Measurements from ENCODE around the gene GGT5.
"Not testable (repeated sequence)": the region's sequence is repeated elsewhere in the genome, so short reads cannot be mapped to it uniquely, and the experiment has no call there.

Gene GGT5

DNA sequence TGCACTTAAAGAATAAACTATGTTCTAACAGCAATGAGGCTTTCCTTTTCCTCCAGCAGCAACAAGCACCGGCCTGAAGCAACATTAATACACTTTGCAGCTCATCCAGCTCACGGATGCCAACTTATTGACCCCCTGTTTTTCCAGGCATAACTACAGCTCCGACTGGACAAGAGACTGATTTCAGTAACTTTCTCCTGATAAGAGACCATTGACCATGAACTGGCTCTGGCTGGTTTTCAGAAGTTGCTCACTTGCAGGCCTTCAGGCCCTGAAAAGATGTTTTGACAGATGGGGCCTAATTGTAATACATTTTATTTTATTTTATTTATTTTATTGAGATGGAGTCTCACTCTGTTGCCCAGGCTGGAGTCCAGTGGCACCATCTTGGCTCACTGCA is 27.5 kb downstream of the GGT5 start:
- DNase-seq (ENCODE audit: low spot score in 2 of 2) (no peak), ATAC-seq (replicated peaks; ENCODE audit: extremely low read depth, poor library complexity, severe bottlenecking) (no peak)
- Mint-ChIP-seq H3K4me1 (no peaks in the 10 kb centered on the region), H3K9me3 (no peaks in the 10 kb centered on the region), H3K27ac (ENCODE audit: low read depth) (no peak overlapping the region), H3K36me3 (ENCODE audit: insufficient read depth) (peaks cover 4% of the 10 kb centered on the region), H3K27me3 (no peaks in the 10 kb centered on the region), H3K4me3 (no peak overlapping the region)

- no peaks in the 10 kb centered on the region for H3K4me1 Mint-ChIP-seq
- H3K9me3 Mint-ChIP-seq, result no peaks in the 10 kb centered on the region
- no peak overlapping the region for H3K27ac Mint-ChIP-seq (ENCODE audit: low read depth)
- ATAC-seq (replicated peaks; ENCODE audit: extremely low read depth, poor library complexity, severe bottlenecking) (peak; percentile 46), DNase-seq (ENCODE audit: low spot score in 2 of 2) (no peak)
- no peaks in the 10 kb centered on the region for H3K27me3 Mint-ChIP-seq
- no peak overlapping the region for H3K4me3 Mint-ChIP-seq
- peaks cover 4% of the 10 kb centered on the region for H3K36me3 Mint-ChIP-seq (ENCODE audit: insufficient read depth)
Observed at GRCh38 chr22:24216541-24217209, 28.2 kb downstream of the GGT5 start.

GRCh38 chr22:24214467-24215285 is 30.2 kb downstream of the GGT5 start:
- H3K27me3 Mint-ChIP-seq, result no peaks in the 10 kb centered on the region
- DNase-seq (ENCODE audit: low spot score in 2 of 2) (no peak), ATAC-seq (replicated peaks; ENCODE audit: extremely low read depth, poor library complexity, severe bottlenecking) (no peak)
- no peak overlapping the region for H3K4me3 Mint-ChIP-seq
- H3K27ac Mint-ChIP-seq (ENCODE audit: low read depth), result no peak overlapping the region
- H3K9me3 Mint-ChIP-seq, result no peaks in the 10 kb centered on the region
- H3K36me3 Mint-ChIP-seq (ENCODE audit: insufficient read depth), result peaks cover 4% of the 10 kb centered on the region
- H3K4me1 Mint-ChIP-seq, result no peaks in the 10 kb centered on the region

GRCh38 chr22:24213111-24213510 is 31.8 kb downstream of the GGT5 start:
- H3K4me1 Mint-ChIP-seq; H3K4me3 Mint-ChIP-seq; ATAC-seq (replicated peaks; ENCODE audit: extremely low read depth, poor library complexity, severe bottlenecking); H3K36me3 Mint-ChIP-seq (ENCODE audit: insufficient read depth); H3K27ac Mint-ChIP-seq (ENCODE audit: low read depth); H3K27me3 Mint-ChIP-seq; DNase-seq (ENCODE audit: low spot score in 2 of 2); H3K9me3 Mint-ChIP-seq: not testable (repeated sequence)

GRCh38 chr22:24211716-24212115 is 33.2 kb downstream of the GGT5 start:
- H3K27ac Mint-ChIP-seq (ENCODE audit: low read depth); H3K9me3 Mint-ChIP-seq: not testable (repeated sequence)

DNA sequence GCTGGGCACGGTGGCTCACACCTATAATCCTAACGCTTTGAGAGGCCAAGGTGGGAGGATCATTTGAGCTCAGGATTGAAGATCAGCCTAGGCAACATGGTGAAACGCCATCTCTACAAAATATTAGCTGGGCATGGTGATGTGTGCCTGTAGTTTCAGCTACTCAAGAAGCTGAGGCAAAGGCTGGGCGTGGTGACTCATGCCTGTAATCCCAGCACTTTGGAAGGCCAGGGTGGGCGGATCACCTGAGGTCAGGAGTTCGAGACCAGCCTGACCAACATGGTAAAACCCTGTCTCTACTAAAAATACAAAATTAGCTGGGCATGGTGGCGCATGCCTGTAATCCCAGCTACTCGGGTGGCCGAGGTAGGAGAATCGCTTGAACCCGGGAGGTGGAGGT is 34.5 kb downstream of the GGT5 start:
- not testable (repeated sequence) for H3K27ac Mint-ChIP-seq (ENCODE audit: low read depth); H3K36me3 Mint-ChIP-seq (ENCODE audit: insufficient read depth); H3K4me3 Mint-ChIP-seq; H3K27me3 Mint-ChIP-seq; ATAC-seq (replicated peaks; ENCODE audit: extremely low read depth, poor library complexity, severe bottlenecking); H3K9me3 Mint-ChIP-seq; H3K4me1 Mint-ChIP-seq; DNase-seq (ENCODE audit: low spot score in 2 of 2)

More at GRCh38 chr22:24211716-24212115, 33.2 kb downstream of the GGT5 start:
- H3K4me3 Mint-ChIP-seq; ATAC-seq (replicated peaks; ENCODE audit: extremely low read depth, poor library complexity, severe bottlenecking); H3K27me3 Mint-ChIP-seq; DNase-seq (ENCODE audit: low spot score in 2 of 2); H3K4me1 Mint-ChIP-seq; H3K36me3 Mint-ChIP-seq (ENCODE audit: insufficient read depth): not testable (repeated sequence)

GRCh38 chr22:24209687-24210086 is 35.2 kb downstream of the GGT5 start:
- DNase-seq (ENCODE audit: low spot score in 2 of 2), result no peak
- Mint-ChIP-seq H3K36me3 (ENCODE audit: insufficient read depth) (peaks cover 6% of the 10 kb centered on the region), H3K27me3 (no peaks in the 10 kb centered on the region), H3K4me1 (no peaks in the 10 kb centered on the region), H3K27ac (ENCODE audit: low read depth) (no peak overlapping the region), H3K4me3 (no peak overlapping the region), H3K9me3 (no peaks in the 10 kb centered on the region)
- ATAC-seq (replicated peaks; ENCODE audit: extremely low read depth, poor library complexity, severe bottlenecking), result no peak

GRCh38 chr22:24209016-24209415 is 35.9 kb downstream of the GGT5 start:
- no peak for DNase-seq (ENCODE audit: low spot score in 2 of 2)
- no peaks in the 10 kb centered on the region for H3K4me1 Mint-ChIP-seq
- peaks cover 5% of the 10 kb centered on the region for H3K36me3 Mint-ChIP-seq (ENCODE audit: insufficient read depth)
- ATAC-seq (replicated peaks; ENCODE audit: extremely low read depth, poor library complexity, severe bottlenecking), result no peak
- no peaks in the 10 kb centered on the region for H3K9me3 Mint-ChIP-seq
- H3K27me3 Mint-ChIP-seq, result no peaks in the 10 kb centered on the region
- H3K27ac Mint-ChIP-seq (ENCODE audit: low read depth), result no peak overlapping the region
- no peak overlapping the region for H3K4me3 Mint-ChIP-seq

DNA sequence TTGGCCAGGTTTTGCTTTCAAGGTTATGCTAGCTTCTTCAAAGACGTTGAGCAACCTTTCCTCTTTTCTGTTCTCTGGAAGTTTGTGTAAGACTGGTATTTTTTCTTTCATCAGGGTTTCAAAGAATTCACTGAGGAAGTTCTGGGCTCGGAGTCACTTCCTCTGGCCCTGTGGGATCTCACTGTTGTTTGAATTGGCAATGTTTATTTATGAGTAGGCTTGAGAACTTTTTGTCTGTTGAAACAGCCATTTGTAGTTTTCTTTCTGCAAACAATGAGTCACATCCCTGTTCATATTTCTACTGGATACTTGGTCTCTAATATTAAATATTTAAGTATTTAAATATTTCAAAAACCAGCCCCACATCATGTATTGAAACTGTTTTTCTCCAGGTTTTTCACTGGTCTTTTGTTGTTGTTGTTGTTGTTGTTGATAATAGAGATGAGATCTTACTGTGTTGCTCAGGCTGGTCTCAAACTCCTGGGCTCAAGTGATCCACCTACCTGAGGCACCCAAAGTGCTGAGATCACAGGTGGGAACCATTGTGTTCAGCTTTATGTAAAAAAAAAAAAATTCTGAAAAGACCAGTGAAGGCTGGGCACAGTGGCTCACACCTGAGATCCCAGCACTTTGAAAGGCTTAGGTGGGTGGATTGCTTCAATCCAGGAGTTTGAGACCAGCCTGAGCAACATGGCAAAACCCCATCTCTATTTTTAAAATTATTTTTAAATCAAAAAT is 36.7 kb downstream of the GGT5 start:
- Mint-ChIP-seq H3K27ac (ENCODE audit: low read depth) (no peak overlapping the region), H3K36me3 (ENCODE audit: insufficient read depth) (peaks cover 3% of the 10 kb centered on the region), H3K4me1 (no peaks in the 10 kb centered on the region), H3K9me3 (no peaks in the 10 kb centered on the region), H3K27me3 (no peaks in the 10 kb centered on the region), H3K4me3 (no peak overlapping the region)
- DNase-seq (ENCODE audit: low spot score in 2 of 2) (no peak), ATAC-seq (replicated peaks; ENCODE audit: extremely low read depth, poor library complexity, severe bottlenecking) (no peak)

- Mint-ChIP-seq H3K9me3 (no peaks in the 10 kb centered on the region), H3K27ac (ENCODE audit: low read depth) (no peak overlapping the region), H3K36me3 (ENCODE audit: insufficient read depth) (peaks cover 2% of the 10 kb centered on the region), H3K4me1 (no peaks in the 10 kb centered on the region), H3K4me3 (no peak overlapping the region), H3K27me3 (no peaks in the 10 kb centered on the region)
- no peak for ATAC-seq (replicated peaks; ENCODE audit: extremely low read depth, poor library complexity, severe bottlenecking)
- DNase-seq (ENCODE audit: low spot score in 2 of 2), result no peak
Observed at GRCh38 chr22:24207264-24208011, 37.4 kb downstream of the GGT5 start.

DNA sequence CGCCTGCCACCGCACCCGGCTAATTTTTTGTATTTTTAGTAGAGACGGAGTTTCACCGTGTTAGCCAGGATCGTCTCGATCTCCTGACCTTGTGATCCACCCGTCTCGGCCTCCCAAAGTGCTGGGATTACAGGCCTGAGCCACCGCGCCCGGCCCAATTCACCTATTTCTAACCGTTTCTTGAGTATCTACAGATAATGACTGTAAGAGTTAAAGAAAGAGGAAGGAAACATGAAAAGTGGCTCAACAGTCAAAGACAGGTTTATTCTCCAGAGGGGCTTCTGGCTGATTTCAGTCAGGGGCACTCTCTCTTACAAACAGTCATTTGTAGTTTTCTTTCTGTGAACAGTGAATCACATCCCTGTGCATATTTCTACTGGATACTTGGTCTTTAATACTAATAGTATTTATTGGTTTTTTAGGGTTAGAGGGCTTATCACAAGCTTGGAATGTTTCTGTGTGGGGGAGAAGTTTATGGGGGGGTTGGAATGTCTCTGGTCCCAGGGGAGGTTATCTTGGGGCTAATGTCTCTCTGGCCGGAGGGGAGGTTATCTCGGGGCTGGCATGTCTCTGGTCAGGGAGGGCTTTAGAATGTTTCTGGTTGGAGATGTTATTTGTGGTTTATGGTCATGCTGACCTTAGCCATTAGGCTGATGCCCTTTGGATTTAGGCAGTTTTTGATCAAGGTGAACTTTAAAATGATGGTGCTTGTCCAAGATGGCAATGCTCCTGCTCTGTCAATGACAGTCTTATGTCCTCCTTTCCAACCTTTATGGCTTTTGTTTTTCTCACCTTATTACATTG is 38.2 kb downstream of the GGT5 start:
- H3K9me3 Mint-ChIP-seq; H3K36me3 Mint-ChIP-seq (ENCODE audit: insufficient read depth); H3K27me3 Mint-ChIP-seq; ATAC-seq (replicated peaks; ENCODE audit: extremely low read depth, poor library complexity, severe bottlenecking); H3K27ac Mint-ChIP-seq (ENCODE audit: low read depth); H3K4me3 Mint-ChIP-seq; H3K4me1 Mint-ChIP-seq; DNase-seq (ENCODE audit: low spot score in 2 of 2): not testable (repeated sequence)
